H9 (cell line): Measurements from ENCODE around the gene ADAM8. TPM values are rescaled to one million over a fixed set of nuclear protein-coding genes. Genes with fewer than 3 reads are reported as not detected.

Experiments
- DNase-seq: peaks from one replicate; pipeline ENCODE4 v3.0.0-alpha.2; 2017
- H2AFZ ChIP-seq: one replicate; pipeline ENCODE4 v1.6.1; 2013; ENCODE audit warnings: mild to moderate bottlenecking, low read length, control low read depth, moderate library complexity
- H2AK5ac ChIP-seq: 2 replicates; pipeline ENCODE4 v1.6.1; 2013; ENCODE audit warnings: low read length, control low read depth, mixed read lengths; ENCODE audit not compliant: insufficient read length
- H2BK120ac ChIP-seq: one replicate; pipeline ENCODE4 v1.6.1; 2013; ENCODE audit warnings: low read depth, mild to moderate bottlenecking, low read length, control low read depth, inconsistent platforms; ENCODE audit not compliant: poor library complexity, severe bottlenecking
- H2BK12ac ChIP-seq: 2 replicates; pipeline ENCODE4 v1.6.1; 2013; ENCODE audit warnings: low read length, control low read depth, mixed read lengths, low read depth; ENCODE audit not compliant: insufficient read length
- H2BK15ac ChIP-seq: 2 replicates; pipeline ENCODE4 v1.6.1; 2013; ENCODE audit warnings: low read depth, low read length, control low read depth
- H2BK20ac ChIP-seq: one replicate; pipeline ENCODE4 v1.6.1; 2013; ENCODE audit warnings: low read depth, mild to moderate bottlenecking, low read length, control low read depth, inconsistent platforms; ENCODE audit not compliant: poor library complexity, severe bottlenecking
- H2BK5ac ChIP-seq: 2 replicates; pipeline ENCODE4 v1.6.1; 2013; ENCODE audit warnings: low read length, control low read depth, mixed read lengths; ENCODE audit not compliant: insufficient read length
- H3K14ac ChIP-seq: 2 replicates; pipeline ENCODE4 v1.6.1; 2013; ENCODE audit warnings: low read length, control low read depth; ENCODE audit not compliant: insufficient read depth
- H3K18ac ChIP-seq: 2 replicates; pipeline ENCODE4 v1.6.1; 2013; ENCODE audit warnings: low read depth, mild to moderate bottlenecking, mixed read lengths, low read length, control low read depth; ENCODE audit not compliant: insufficient read length
- H3K23ac ChIP-seq: 2 replicates; pipeline ENCODE4 v1.6.1; 2013; ENCODE audit warnings: low read length, control low read depth, mixed read lengths, low read depth; ENCODE audit not compliant: insufficient read length
- H3K23me2 ChIP-seq: 2 replicates; pipeline ENCODE4 v1.6.1; 2013; ENCODE audit warnings: low read depth, mild to moderate bottlenecking, mixed read lengths, low read length, control low read depth; ENCODE audit not compliant: insufficient read length, poor library complexity, severe bottlenecking
- H3K27ac ChIP-seq: 2 replicates; pipeline ENCODE4 v1.5.1; 2013; ENCODE audit warnings: low read length, control low read depth, mixed read lengths, low read depth; ENCODE audit not compliant: insufficient read length
- H3K27me3 ChIP-seq: 2 replicates; pipeline ENCODE4 v1.6.1; 2013; ENCODE audit warnings: low read length, control low read depth, inconsistent platforms; ENCODE audit not compliant: insufficient read depth
- H3K4ac ChIP-seq: 2 replicates; pipeline ENCODE4 v1.6.1; 2013; ENCODE audit warnings: low read depth, mild to moderate bottlenecking, control low read depth, inconsistent platforms, low read length, moderate library complexity
- H3K4me1 ChIP-seq: 2 replicates; pipeline ENCODE4 v1.6.1; 2013; ENCODE audit warnings: low read length, control low read depth, inconsistent platforms; ENCODE audit not compliant: insufficient read depth
- H3K4me2 ChIP-seq: 2 replicates; pipeline ENCODE4 v1.6.1; 2013; ENCODE audit warnings: low read length, control low read depth, mixed read lengths; ENCODE audit not compliant: insufficient read length, insufficient read depth
- H3K56ac ChIP-seq: 2 replicates; pipeline ENCODE4 v1.6.1; 2013; ENCODE audit warnings: low read depth, mild to moderate bottlenecking, mixed read lengths, low read length, control low read depth; ENCODE audit not compliant: insufficient read length
- H3K79me1 ChIP-seq: 2 replicates; pipeline ENCODE4 v1.6.1; 2013; ENCODE audit warnings: low read depth, mild to moderate bottlenecking, moderate library complexity, low read length, control low read depth, inconsistent platforms; ENCODE audit not compliant: insufficient read depth, poor library complexity, severe bottlenecking
- H3K79me2 ChIP-seq: 2 replicates; pipeline ENCODE4 v1.6.1; 2013; ENCODE audit warnings: low read length, control low read depth, inconsistent platforms; ENCODE audit not compliant: insufficient read depth
- H3K9ac ChIP-seq: 2 replicates; pipeline ENCODE4 v1.6.1; 2013; ENCODE audit warnings: low read length, control low read depth, mixed read lengths; ENCODE audit not compliant: insufficient read length; ENCODE audit errors: extremely low read depth
- H3K9me3 ChIP-seq: one replicate; pipeline ENCODE4 v1.6.1; 2013; ENCODE audit warnings: low read depth, low read length, inconsistent platforms; ENCODE audit not compliant: control insufficient read depth
- H3T11ph ChIP-seq: one replicate; pipeline ENCODE4 v1.6.1; 2013; ENCODE audit warnings: mild to moderate bottlenecking, low read length, control low read depth, inconsistent platforms
- H4K20me1 ChIP-seq: one replicate; pipeline ENCODE4 v1.6.1; 2013; ENCODE audit not compliant: control insufficient read depth, insufficient read length, insufficient read depth
- H4K5ac ChIP-seq: 2 replicates; pipeline ENCODE4 v1.6.1; 2013; ENCODE audit warnings: low read depth, mild to moderate bottlenecking, mixed read lengths, low read length, control low read depth; ENCODE audit not compliant: insufficient read length
- H4K8ac ChIP-seq: replicated peaks from 2 replicates; pipeline ENCODE4 v1.6.1; 2013; ENCODE audit warnings: low read length, control low read depth, mixed read lengths, low read depth; ENCODE audit not compliant: insufficient read length
- H4K91ac ChIP-seq: 2 replicates; pipeline ENCODE4 v1.6.1; 2013; ENCODE audit warnings: low read depth, mild to moderate bottlenecking, moderate library complexity, mixed read lengths, low read length, control low read depth; ENCODE audit not compliant: insufficient read length
- H3K27ac Mint-ChIP-seq, 3 experiments: 2 replicates in 2 of 3; 3 replicates in 1 of 3; pipeline ENCODE4 v1.8.0; 2020 to 2021; ENCODE audit warnings: mixed read lengths in 3 of 3, mild to moderate bottlenecking in 1 of 3, moderate library complexity in 1 of 3
- H3K27me3 Mint-ChIP-seq: 2 replicates; pipeline ENCODE4 v1.8.0; 2021; ENCODE audit warnings: low read depth, mild to moderate bottlenecking, moderate library complexity, mixed read lengths
- H3K36me3 Mint-ChIP-seq, 3 experiments: 2 replicates in 2 of 3; 3 replicates in 1 of 3; pipeline ENCODE4 v1.8.0; 2020 to 2021; ENCODE audit warnings: low read depth in 3 of 3, mixed read lengths in 3 of 3; ENCODE audit not compliant: insufficient read depth in 1 of 3
- H3K4me1 Mint-ChIP-seq, 2 experiments: 2 replicates each; pipeline ENCODE4 v1.8.0; 2020; ENCODE audit warnings: mixed read lengths in 2 of 2
- H3K4me3 Mint-ChIP-seq, 2 experiments: 2 replicates in 1 of 2; 3 replicates in 1 of 2; pipeline ENCODE4 v1.8.0; 2020 to 2021; ENCODE audit warnings: mild to moderate bottlenecking in 2 of 2, mixed read lengths in 2 of 2, moderate library complexity in 1 of 2
- H3K9me3 Mint-ChIP-seq, 2 experiments: 2 replicates in 1 of 2; 3 replicates in 1 of 2; pipeline ENCODE4 v1.8.0; 2020; ENCODE audit warnings: mild to moderate bottlenecking in 2 of 2, mixed read lengths in 2 of 2, moderate library complexity in 1 of 2
- WGBS: extraction: QIAGEN DNeasy Blood & Tissue Kit; methylation state at CpG from one replicate; pipeline ENCODE4 v1.1.7; 2013; ENCODE audit warnings: missing lambda C conversion rate, low lambda C conversion rate, mixed read lengths; ENCODE audit not compliant: insufficient read length; ENCODE audit errors: extremely low coverage; 5-methylcytosine and 5-hydroxymethylcytosine counted together
- total RNA-seq: library from RNA; stranded (reverse); gene quantifications from 2 replicates; pipeline ENCODE4 v1.2.1, GENCODE V29; 2021
- TF ChIP-seq, protein P1 (sequence below): fragments of 200-600 bp; sonication (generic); conservative IDR thresholded peaks from 3 replicates; pipeline ENCODE4 v1.8.0; 2021; ENCODE audit warnings: antibody characterized with exemption, mild to moderate bottlenecking

Gene ADAM8
- total RNA-seq, 1 experiment from 2014 or later = 5.4 TPM

GRCh38 chr10:133226251-133226808 is 50.3 kb downstream of the ADAM8 start:
- DNase-seq = no peak

More at GRCh38 chr10:133226251-133226808, 50.3 kb downstream of the ADAM8 start:
- H3K14ac ChIP-seq = no peak overlapping the region; the same call in 1 of the 2 replicates
- H3K79me2 ChIP-seq = no peaks in the 10 kb centered on the region
- no peaks in the 10 kb centered on the region for H3K23me2 ChIP-seq
- H3K36me3 Mint-ChIP-seq = peaks cover 0 to 5% (median 3%) of the 10 kb centered on the region in 3 experiments; a peak in 5 of 7 replicates
- H2BK12ac ChIP-seq = no peak overlapping the region
- H3K23ac ChIP-seq = no peak overlapping the region
- H3K27me3 Mint-ChIP-seq = peaks cover 41% of the 10 kb centered on the region
- no peak overlapping the region for H2BK5ac ChIP-seq
- H3K9ac ChIP-seq = no peak overlapping the region
- no peak overlapping the region for H2BK20ac ChIP-seq
- no peaks in the 10 kb centered on the region for H3K79me1 ChIP-seq
- no peak overlapping the region for H3K4ac ChIP-seq
- H4K5ac ChIP-seq = no peak overlapping the region
- no peak overlapping the region for H2BK15ac ChIP-seq
- peaks cover 6% of the 10 kb centered on the region; the same call in 1 of the 2 replicates for H3K27me3 ChIP-seq
- H3K4me3 Mint-ChIP-seq = no peak overlapping the region
- H2AFZ ChIP-seq = no peak overlapping the region
- H3T11ph ChIP-seq = no peak overlapping the region
- H3K4me2 ChIP-seq = no peak overlapping the region
- H3K9me3 ChIP-seq = no peaks in the 10 kb centered on the region
- H3K4me1 Mint-ChIP-seq = peaks cover 27 to 31% of the 10 kb centered on the region in 2 experiments
- no peak overlapping the region for H3K56ac ChIP-seq
- H3K9me3 Mint-ChIP-seq = peaks cover 2 to 5% of the 10 kb centered on the region in 2 experiments; a peak in 4 of 5 replicates
- no peak overlapping the region for H2BK120ac ChIP-seq
- TF ChIP-seq, protein P1, sequence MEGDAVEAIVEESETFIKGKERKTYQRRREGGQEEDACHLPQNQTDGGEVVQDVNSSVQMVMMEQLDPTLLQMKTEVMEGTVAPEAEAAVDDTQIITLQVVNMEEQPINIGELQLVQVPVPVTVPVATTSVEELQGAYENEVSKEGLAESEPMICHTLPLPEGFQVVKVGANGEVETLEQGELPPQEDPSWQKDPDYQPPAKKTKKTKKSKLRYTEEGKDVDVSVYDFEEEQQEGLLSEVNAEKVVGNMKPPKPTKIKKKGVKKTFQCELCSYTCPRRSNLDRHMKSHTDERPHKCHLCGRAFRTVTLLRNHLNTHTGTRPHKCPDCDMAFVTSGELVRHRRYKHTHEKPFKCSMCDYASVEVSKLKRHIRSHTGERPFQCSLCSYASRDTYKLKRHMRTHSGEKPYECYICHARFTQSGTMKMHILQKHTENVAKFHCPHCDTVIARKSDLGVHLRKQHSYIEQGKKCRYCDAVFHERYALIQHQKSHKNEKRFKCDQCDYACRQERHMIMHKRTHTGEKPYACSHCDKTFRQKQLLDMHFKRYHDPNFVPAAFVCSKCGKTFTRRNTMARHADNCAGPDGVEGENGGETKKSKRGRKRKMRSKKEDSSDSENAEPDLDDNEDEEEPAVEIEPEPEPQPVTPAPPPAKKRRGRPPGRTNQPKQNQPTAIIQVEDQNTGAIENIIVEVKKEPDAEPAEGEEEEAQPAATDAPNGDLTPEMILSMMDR = no peak
- peak overlapping the region; percentile 8 for H3K18ac ChIP-seq
- H3K4me1 ChIP-seq = no peaks in the 10 kb centered on the region
- H4K91ac ChIP-seq = no peak overlapping the region
- no CpG with 5 or more reads among the region's 30 CpGs for WGBS
- no peak overlapping the region for H4K8ac ChIP-seq
- H4K20me1 ChIP-seq = no peaks in the 10 kb centered on the region
- peak overlapping the region in 1 of 3 experiments; percentile 59; a peak in 2 of 7 replicates for H3K27ac Mint-ChIP-seq
- H3K27ac ChIP-seq = no peak overlapping the region
- no peak overlapping the region for H2AK5ac ChIP-seq
